ENCODE results near the gene WBP2. TPM values are rescaled to one million over a fixed set of nuclear protein-coding genes. Genes with fewer than 3 reads are reported as not detected.

Gene WBP2
- total and polyA plus RNA-seq, 9 of the 15 experiments (the other 6 are each of a cell fraction or from before 2014, with no cell fraction given): 2.2 to 74.3 (median 20.0) TPM

DNA sequence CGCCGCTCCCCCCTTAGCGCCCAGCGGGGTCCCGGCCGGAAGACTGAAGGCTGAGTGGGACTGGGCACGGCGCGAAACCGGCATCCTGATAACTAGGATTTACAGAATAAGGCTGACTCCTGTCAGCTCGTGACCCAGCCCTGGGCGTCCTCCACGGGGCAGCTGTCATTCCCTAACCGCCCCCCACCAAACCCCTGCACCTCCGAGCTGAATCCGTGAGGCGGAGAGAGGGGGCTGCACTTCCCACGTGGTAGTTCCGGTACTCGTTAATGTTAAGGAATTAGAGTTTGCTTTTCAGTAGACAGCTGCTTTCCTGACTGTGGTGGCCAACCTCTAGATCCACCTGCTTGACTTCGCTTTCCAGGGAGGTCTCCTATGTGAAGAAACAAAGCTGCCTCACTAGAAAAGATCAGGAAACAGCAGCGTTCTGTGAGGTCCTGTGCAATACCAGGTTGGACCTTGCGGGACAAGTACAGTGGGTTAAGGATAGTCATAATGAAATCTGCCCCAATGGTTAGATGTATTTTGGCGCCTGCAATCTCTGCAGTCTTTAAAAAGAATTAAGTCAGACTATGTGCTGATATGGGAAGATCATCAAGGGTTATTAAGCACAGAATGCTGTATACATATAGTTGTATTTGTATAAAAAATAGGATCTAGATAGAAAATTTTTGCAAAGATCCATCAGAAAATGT lies 1.1 kb upstream of the WBP2 start (continued):
- TF ChIP-seq, protein P1, sequence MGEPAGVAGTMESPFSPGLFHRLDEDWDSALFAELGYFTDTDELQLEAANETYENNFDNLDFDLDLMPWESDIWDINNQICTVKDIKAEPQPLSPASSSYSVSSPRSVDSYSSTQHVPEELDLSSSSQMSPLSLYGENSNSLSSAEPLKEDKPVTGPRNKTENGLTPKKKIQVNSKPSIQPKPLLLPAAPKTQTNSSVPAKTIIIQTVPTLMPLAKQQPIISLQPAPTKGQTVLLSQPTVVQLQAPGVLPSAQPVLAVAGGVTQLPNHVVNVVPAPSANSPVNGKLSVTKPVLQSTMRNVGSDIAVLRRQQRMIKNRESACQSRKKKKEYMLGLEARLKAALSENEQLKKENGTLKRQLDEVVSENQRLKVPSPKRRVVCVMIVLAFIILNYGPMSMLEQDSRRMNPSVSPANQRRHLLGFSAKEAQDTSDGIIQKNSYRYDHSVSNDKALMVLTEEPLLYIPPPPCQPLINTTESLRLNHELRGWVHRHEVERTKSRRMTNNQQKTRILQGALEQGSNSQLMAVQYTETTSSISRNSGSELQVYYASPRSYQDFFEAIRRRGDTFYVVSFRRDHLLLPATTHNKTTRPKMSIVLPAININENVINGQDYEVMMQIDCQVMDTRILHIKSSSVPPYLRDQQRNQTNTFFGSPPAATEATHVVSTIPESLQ (CRISPR knock-in tag; IDR thresholded peaks at IDR 0.05): 0 out of 2 replicates have a peak, but pooled peaks have one; percentile 5
- no peak for TF ChIP-seq FOXP1 (CRISPR knock-in tag; IDR thresholded peaks at IDR 0.05)
- TF ChIP-seq MBD2 (IDR thresholded peaks at IDR 0.05; ENCODE audit: borderline replicate concordance, low read depth): no peak
- TF ChIP-seq, protein P2, sequence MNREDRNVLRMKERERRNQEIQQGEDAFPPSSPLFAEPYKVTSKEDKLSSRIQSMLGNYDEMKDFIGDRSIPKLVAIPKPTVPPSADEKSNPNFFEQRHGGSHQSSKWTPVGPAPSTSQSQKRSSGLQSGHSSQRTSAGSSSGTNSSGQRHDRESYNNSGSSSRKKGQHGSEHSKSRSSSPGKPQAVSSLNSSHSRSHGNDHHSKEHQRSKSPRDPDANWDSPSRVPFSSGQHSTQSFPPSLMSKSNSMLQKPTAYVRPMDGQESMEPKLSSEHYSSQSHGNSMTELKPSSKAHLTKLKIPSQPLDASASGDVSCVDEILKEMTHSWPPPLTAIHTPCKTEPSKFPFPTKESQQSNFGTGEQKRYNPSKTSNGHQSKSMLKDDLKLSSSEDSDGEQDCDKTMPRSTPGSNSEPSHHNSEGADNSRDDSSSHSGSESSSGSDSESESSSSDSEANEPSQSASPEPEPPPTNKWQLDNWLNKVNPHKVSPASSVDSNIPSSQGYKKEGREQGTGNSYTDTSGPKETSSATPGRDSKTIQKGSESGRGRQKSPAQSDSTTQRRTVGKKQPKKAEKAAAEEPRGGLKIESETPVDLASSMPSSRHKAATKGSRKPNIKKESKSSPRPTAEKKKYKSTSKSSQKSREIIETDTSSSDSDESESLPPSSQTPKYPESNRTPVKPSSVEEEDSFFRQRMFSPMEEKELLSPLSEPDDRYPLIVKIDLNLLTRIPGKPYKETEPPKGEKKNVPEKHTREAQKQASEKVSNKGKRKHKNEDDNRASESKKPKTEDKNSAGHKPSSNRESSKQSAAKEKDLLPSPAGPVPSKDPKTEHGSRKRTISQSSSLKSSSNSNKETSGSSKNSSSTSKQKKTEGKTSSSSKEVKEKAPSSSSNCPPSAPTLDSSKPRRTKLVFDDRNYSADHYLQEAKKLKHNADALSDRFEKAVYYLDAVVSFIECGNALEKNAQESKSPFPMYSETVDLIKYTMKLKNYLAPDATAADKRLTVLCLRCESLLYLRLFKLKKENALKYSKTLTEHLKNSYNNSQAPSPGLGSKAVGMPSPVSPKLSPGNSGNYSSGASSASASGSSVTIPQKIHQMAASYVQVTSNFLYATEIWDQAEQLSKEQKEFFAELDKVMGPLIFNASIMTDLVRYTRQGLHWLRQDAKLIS (CRISPR knock-in tag; IDR thresholded peaks at IDR 0.05): peak; percentile 89; the same call in 1 of the 2 replicates
- TF ChIP-seq, protein P3, sequence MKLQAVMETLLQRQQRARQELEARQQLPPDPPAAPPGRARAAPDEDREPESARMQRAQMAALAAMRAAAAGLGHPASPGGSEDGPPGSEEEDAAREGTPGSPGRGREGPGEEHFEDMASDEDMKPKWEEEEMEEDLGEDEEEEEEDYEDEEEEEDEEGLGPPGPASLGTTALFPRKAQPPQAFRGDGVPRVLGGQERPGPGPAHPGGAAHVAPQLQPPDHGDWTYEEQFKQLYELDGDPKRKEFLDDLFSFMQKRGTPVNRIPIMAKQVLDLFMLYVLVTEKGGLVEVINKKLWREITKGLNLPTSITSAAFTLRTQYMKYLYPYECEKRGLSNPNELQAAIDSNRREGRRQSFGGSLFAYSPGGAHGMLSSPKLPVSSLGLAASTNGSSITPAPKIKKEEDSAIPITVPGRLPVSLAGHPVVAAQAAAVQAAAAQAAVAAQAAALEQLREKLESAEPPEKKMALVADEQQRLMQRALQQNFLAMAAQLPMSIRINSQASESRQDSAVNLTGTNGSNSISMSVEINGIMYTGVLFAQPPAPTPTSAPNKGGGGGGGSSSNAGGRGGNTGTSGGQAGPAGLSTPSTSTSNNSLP (IDR thresholded peaks at IDR 0.05; ENCODE audit: borderline replicate concordance, low read depth, low read length): 0 out of 2 replicates have a peak, but pooled peaks have one; percentile 15
- no peak for TF ChIP-seq CBX2 (IDR thresholded peaks at IDR 0.05; ENCODE audit: insufficient read depth, low read length, poor library complexity, severe bottlenecking)
- peak; percentile 71; the same call in 1 of the 2 replicates for TF ChIP-seq SMAD4 (CRISPR knock-in tag; conservative IDR thresholded peaks at IDR 0.05)
- TF ChIP-seq EGR1 (conservative IDR thresholded peaks at IDR 0.05): no peak
- no peak for TF ChIP-seq MTA3 (IDR thresholded peaks at IDR 0.05; ENCODE audit: borderline replicate concordance)
- TF ChIP-seq GABPB1 (CRISPR knock-in tag; IDR thresholded peaks at IDR 0.05): 0 out of 2 replicates have a peak, but pooled peaks have one; percentile 9
- 0 out of 2 replicates have a peak, but pooled peaks have one; percentile 1 for TF ChIP-seq SMC3 (conservative IDR thresholded peaks at IDR 0.05; ENCODE audit: insufficient read depth, low read depth, low read length)
- peak; percentile 45 for TF ChIP-seq SAP30 (IDR thresholded peaks at IDR 0.05; ENCODE audit: borderline replicate concordance, insufficient read depth, low read depth, low read length, poor library complexity, severe bottlenecking)
- TF ChIP-seq, protein P4, sequence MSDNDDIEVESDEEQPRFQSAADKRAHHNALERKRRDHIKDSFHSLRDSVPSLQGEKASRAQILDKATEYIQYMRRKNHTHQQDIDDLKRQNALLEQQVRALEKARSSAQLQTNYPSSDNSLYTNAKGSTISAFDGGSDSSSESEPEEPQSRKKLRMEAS (CRISPR knock-in tag; IDR thresholded peaks at IDR 0.05): peak; percentile 66
- TF ChIP-seq PHF21A (IDR thresholded peaks at IDR 0.05; ENCODE audit: borderline replicate concordance, low read depth): peak; percentile 16; the same call in 1 of the 2 replicates
- TF ChIP-seq ZFX (CRISPR knock-in tag; IDR thresholded peaks at IDR 0.05): peak; percentile 39; the same call in 1 of the 2 replicates
- 0 out of 2 replicates have a peak, but pooled peaks have one; percentile 2 for TF ChIP-seq NR2F6 (CRISPR knock-in tag; IDR thresholded peaks at IDR 0.05)
- TF ChIP-seq, protein P5, sequence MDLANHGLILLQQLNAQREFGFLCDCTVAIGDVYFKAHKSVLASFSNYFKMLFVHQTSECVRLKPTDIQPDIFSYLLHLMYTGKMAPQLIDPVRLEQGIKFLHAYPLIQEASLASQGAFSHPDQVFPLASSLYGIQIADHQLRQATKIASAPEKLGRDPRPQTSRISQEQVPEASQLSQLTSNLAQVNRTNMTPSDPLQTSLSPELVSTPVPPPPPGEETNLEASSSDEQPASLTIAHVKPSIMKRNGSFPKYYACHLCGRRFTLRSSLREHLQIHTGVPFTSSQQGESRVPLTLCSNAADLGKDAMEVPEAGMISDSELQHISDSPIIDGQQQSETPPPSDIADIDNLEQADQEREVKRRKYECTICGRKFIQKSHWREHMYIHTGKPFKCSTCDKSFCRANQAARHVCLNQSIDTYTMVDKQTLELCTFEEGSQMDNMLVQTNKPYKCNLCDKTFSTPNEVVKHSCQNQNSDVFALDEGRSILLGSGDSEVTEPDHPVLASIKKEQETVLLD (IDR thresholded peaks at IDR 0.05): no peak

Data from K562 (cell line).